HepG2 (cell line): ENCODE results near the gene DENND10. TPM values are rescaled to one million over a fixed set of nuclear protein-coding genes. Genes with fewer than 3 reads are reported as not detected.
A peak's percentile ranks its signal among the peaks of the same experiment; 100 is the strongest.

Experiments used
- ARID2 ChIP-seq: sonication (generic); formaldehyde crosslinking; IDR thresholded peaks from 2 replicates; pipeline ENCODE4 v1.8.1; 2022; ENCODE audit warnings: mild to moderate bottlenecking, missing genetic modification reagents, borderline replicate concordance
- CBX1 ChIP-seq: IDR thresholded peaks from one replicate; pipeline ENCODE4 v1.6.1; 2016; ENCODE audit warnings: antibody characterized with exemption, low read depth
- GTF2F1 ChIP-seq: fragments of 150-350 bp; IDR thresholded peaks from 2 replicates; pipeline ENCODE4 v1.6.1; 2014; ENCODE audit warnings: low read length
- HDAC1 ChIP-seq: sonication (generic); formaldehyde crosslinking; IDR thresholded peaks from 2 replicates; pipeline ENCODE4 v1.5.1; 2020; ENCODE audit warnings: mild to moderate bottlenecking, missing genetic modification reagents
- IKZF1 ChIP-seq: fragments of 450-650 bp; IDR thresholded peaks from 2 replicates; pipeline ENCODE4 v1.7.1; 2016
- KAT7 ChIP-seq: IDR thresholded peaks from 2 replicates; pipeline ENCODE4 v1.6.1; 2018; ENCODE audit warnings: borderline replicate concordance, missing compliant biosample characterization
- SMAD9 ChIP-seq: sonication (generic); formaldehyde crosslinking; IDR thresholded peaks from 2 replicates; pipeline ENCODE4 v1.5.1; 2020; ENCODE audit warnings: mild to moderate bottlenecking, missing genetic modification reagents
- SRSF9 ChIP-seq: fragments of 200-400 bp; formaldehyde crosslinking; IDR thresholded peaks from 2 replicates; pipeline ENCODE4 v1.6.1; 2018; ENCODE audit warnings: borderline replicate concordance, mild to moderate bottlenecking, low read depth, low read length; ENCODE audit not compliant: insufficient read depth, poor library complexity, severe bottlenecking
- THAP11 ChIP-seq: IDR thresholded peaks from 2 replicates; pipeline ENCODE4 v1.6.1; 2016; ENCODE audit warnings: missing biosample characterization, missing genetic modification reagents
- ZKSCAN8 ChIP-seq: IDR thresholded peaks from 2 replicates; pipeline ENCODE4 v1.6.1; 2016; ENCODE audit warnings: borderline replicate concordance, missing genetic modification reagents, missing compliant biosample characterization
- ZNF501 ChIP-seq: sonication (generic); formaldehyde crosslinking; IDR thresholded peaks from 2 replicates; pipeline ENCODE4 v1.5.1; 2020; ENCODE audit warnings: mild to moderate bottlenecking, moderate library complexity, missing genetic modification reagents
- ZNF552 ChIP-seq: sonication (generic); formaldehyde crosslinking; IDR thresholded peaks from 2 replicates; pipeline ENCODE4 v1.9.0; 2022; ENCODE audit warnings: missing genetic modification reagents, mild to moderate bottlenecking, borderline replicate concordance
- ZNF557 ChIP-seq: sonication (generic); formaldehyde crosslinking; IDR thresholded peaks from 2 replicates; pipeline ENCODE4 v1.4.0; 2020; ENCODE audit warnings: missing genetic modification reagents
- ZNF572 ChIP-seq: sonication (generic); formaldehyde crosslinking; IDR thresholded peaks from 2 replicates; pipeline ENCODE4 v1.5.1; 2020; ENCODE audit warnings: mild to moderate bottlenecking, missing genetic modification reagents
- ZNF782 ChIP-seq: sonication (generic); formaldehyde crosslinking; IDR thresholded peaks from 2 replicates; pipeline ENCODE4 v1.4.0; 2020; ENCODE audit warnings: missing genetic modification reagents, mild to moderate bottlenecking, borderline replicate concordance
- ZNF790 ChIP-seq: sonication (generic); formaldehyde crosslinking; IDR thresholded peaks from 2 replicates; pipeline ENCODE4 v1.8.0; 2022; ENCODE audit warnings: missing genetic modification reagents, mild to moderate bottlenecking, borderline replicate concordance
- ZNF891 ChIP-seq: sonication (generic); formaldehyde crosslinking; IDR thresholded peaks from 2 replicates; pipeline ENCODE4 v1.5.0; 2020; ENCODE audit warnings: mild to moderate bottlenecking, missing genetic modification reagents
- polyA plus RNA-seq, 8 experiments: library from polyadenylated mRNA; depleted of rRNA in 3 of 8; stranded (reverse) in 7 of 8; unstranded in 1 of 8; fragments of >200 nt; fragmentation: Illumina TruSeq in 4 of 8; extraction: Trizol in 4 of 8; gene quantifications; 2 replicates each; pipeline versions ENCODE4 v1.2.1 to v1.2.3, GENCODE V29; 2011 to 2016; ENCODE audit warnings: low read depth in 4 of 8, missing spikeins in 1 of 8, mixed read lengths in 1 of 8; ENCODE audit not compliant: insufficient read depth in 1 of 8
- total RNA-seq, 5 experiments: library from RNA; depleted of rRNA; stranded (reverse); fragments of >200 nt; fragmentation: Illumina TruSeq; extraction: Trizol; gene quantifications; 2 replicates each; pipeline ENCODE4 v1.2.3, GENCODE V29; 2016; ENCODE audit warnings: low read depth in 1 of 5
- TF ChIP-seq, protein P1 (sequence below): sonication (generic); formaldehyde crosslinking; IDR thresholded peaks from 2 replicates; pipeline ENCODE4 v1.4.0; 2020; ENCODE audit warnings: missing genetic modification reagents, mild to moderate bottlenecking, borderline replicate concordance
- TF ChIP-seq, protein P2 (sequence below): sonication (generic); formaldehyde crosslinking; IDR thresholded peaks from 2 replicates; pipeline ENCODE4 v1.5.0; 2020; ENCODE audit warnings: missing genetic modification reagents
- TF ChIP-seq, protein P3 (sequence below): sonication (generic); formaldehyde crosslinking; IDR thresholded peaks from 2 replicates; pipeline ENCODE4 v1.9.0; 2021; ENCODE audit warnings: missing genetic modification reagents, borderline replicate concordance
- TF ChIP-seq, protein P4 (sequence below): IDR thresholded peaks from 2 replicates; pipeline ENCODE4 v1.6.1; 2016; ENCODE audit warnings: low read depth, missing genetic modification reagents, missing compliant biosample characterization

Gene DENND10
- total and polyA plus RNA-seq, 2 of the 13 experiments (the other 11 are each of a cell fraction or from before 2014, with no cell fraction given) = 43.7 to 78.8 TPM

DNA sequence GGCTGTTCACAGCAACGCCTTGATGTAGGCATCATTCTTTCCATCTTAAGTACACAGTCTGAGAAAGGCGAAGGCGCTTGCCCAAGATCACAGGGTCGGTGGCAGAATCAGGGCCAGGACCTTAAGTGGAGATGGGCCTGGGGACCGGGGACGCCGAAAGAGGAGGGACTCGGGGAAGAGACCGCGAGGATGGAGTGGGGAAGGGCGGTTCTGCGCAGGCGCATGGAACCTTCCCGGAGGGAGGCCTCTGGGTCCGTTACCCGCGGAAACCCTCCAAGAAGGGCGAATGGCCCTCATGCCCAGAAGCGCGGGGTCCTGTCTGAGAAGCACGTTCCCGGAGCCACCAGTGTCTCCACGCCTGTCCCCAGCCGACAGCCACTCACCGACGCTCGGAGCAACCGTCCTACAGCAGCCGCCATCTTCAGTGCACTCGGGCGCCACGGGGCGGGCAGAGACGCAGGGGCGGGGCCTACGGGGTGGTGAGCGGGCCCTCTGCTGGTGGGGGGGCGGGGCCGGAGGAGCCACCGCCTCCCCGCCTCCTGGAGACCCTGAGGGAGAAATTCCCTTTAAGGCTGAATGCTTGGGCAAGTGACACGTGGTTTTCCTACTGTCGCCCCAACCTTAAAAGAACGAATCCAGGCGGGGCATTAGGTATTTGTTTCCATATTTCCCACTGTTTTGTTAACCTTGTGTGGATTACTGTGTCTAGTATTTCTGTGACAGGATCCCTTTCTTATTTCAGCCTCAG is 74.6 kb downstream of the DENND10 start, which contains the start of gene PRDX3 (continued):
- 0 out of 2 replicates have a peak, but pooled peaks have one; percentile 75 for TF ChIP-seq ZNF552 (CRISPR knock-in tag)
- no peak for TF ChIP-seq IKZF1
- TF ChIP-seq SMAD9 (CRISPR knock-in tag) = no peak
- TF ChIP-seq, protein P1, sequence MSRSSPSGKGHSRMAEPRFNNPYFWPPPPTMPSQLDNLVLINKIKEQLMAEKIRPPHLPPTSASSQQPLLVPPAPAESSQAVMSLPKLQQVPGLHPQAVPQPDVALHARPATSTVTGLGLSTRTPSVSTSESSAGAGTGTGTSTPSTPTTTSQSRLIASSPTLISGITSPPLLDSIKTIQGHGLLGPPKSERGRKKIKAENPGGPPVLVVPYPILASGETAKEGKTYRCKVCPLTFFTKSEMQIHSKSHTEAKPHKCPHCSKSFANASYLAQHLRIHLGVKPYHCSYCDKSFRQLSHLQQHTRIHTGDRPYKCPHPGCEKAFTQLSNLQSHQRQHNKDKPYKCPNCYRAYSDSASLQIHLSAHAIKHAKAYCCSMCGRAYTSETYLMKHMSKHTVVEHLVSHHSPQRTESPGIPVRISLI (CRISPR knock-in tag) = no peak
- TF ChIP-seq KAT7 = no peak
- no peak for TF ChIP-seq ZNF790
- no peak for TF ChIP-seq ZKSCAN8 (CRISPR knock-in tag)
- TF ChIP-seq ZNF891 (CRISPR knock-in tag) = no peak
- peak; percentile 44 for TF ChIP-seq THAP11
- peak; percentile 79; the same call in 1 of the 2 replicates for TF ChIP-seq ZNF501 (CRISPR knock-in tag)
- 0 out of 2 replicates have a peak, but pooled peaks have one; percentile 57 for TF ChIP-seq ZNF782 (CRISPR knock-in tag)
- 0 out of 2 replicates have a peak, but pooled peaks have one; percentile 60 for TF ChIP-seq ARID2 (CRISPR knock-in tag)
- TF ChIP-seq ZNF557 (CRISPR knock-in tag) = peak; percentile 77; the same call in 1 of the 2 replicates
- TF ChIP-seq ZNF572 (CRISPR knock-in tag) = no peak
- TF ChIP-seq, protein P2, sequence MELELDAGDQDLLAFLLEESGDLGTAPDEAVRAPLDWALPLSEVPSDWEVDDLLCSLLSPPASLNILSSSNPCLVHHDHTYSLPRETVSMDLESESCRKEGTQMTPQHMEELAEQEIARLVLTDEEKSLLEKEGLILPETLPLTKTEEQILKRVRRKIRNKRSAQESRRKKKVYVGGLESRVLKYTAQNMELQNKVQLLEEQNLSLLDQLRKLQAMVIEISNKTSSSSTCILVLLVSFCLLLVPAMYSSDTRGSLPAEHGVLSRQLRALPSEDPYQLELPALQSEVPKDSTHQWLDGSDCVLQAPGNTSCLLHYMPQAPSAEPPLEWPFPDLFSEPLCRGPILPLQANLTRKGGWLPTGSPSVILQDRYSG (CRISPR knock-in tag) = no peak
- TF ChIP-seq, protein P3, sequence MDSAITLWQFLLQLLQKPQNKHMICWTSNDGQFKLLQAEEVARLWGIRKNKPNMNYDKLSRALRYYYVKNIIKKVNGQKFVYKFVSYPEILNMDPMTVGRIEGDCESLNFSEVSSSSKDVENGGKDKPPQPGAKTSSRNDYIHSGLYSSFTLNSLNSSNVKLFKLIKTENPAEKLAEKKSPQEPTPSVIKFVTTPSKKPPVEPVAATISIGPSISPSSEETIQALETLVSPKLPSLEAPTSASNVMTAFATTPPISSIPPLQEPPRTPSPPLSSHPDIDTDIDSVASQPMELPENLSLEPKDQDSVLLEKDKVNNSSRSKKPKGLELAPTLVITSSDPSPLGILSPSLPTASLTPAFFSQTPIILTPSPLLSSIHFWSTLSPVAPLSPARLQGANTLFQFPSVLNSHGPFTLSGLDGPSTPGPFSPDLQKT = no peak
- TF ChIP-seq HDAC1 (CRISPR knock-in tag) = peak; percentile 79
- TF ChIP-seq CBX1 = peak; percentile 59
- TF ChIP-seq GTF2F1 = no peak
- TF ChIP-seq, protein P4, sequence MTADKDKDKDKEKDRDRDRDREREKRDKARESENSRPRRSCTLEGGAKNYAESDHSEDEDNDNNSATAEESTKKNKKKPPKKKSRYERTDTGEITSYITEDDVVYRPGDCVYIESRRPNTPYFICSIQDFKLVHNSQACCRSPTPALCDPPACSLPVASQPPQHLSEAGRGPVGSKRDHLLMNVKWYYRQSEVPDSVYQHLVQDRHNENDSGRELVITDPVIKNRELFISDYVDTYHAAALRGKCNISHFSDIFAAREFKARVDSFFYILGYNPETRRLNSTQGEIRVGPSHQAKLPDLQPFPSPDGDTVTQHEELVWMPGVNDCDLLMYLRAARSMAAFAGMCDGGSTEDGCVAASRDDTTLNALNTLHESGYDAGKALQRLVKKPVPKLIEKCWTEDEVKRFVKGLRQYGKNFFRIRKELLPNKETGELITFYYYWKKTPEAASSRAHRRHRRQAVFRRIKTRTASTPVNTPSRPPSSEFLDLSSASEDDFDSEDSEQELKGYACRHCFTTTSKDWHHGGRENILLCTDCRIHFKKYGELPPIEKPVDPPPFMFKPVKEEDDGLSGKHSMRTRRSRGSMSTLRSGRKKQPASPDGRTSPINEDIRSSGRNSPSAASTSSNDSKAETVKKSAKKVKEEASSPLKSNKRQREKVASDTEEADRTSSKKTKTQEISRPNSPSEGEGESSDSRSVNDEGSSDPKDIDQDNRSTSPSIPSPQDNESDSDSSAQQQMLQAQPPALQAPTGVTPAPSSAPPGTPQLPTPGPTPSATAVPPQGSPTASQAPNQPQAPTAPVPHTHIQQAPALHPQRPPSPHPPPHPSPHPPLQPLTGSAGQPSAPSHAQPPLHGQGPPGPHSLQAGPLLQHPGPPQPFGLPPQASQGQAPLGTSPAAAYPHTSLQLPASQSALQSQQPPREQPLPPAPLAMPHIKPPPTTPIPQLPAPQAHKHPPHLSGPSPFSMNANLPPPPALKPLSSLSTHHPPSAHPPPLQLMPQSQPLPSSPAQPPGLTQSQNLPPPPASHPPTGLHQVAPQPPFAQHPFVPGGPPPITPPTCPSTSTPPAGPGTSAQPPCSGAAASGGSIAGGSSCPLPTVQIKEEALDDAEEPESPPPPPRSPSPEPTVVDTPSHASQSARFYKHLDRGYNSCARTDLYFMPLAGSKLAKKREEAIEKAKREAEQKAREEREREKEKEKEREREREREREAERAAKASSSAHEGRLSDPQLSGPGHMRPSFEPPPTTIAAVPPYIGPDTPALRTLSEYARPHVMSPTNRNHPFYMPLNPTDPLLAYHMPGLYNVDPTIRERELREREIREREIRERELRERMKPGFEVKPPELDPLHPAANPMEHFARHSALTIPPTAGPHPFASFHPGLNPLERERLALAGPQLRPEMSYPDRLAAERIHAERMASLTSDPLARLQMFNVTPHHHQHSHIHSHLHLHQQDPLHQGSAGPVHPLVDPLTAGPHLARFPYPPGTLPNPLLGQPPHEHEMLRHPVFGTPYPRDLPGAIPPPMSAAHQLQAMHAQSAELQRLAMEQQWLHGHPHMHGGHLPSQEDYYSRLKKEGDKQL (CRISPR knock-in tag) = 0 out of 2 replicates have a peak, but pooled peaks have one; percentile 8
- TF ChIP-seq SRSF9 = no peak
